H1 (cell line): ENCODE data around the gene THOC6. TPM values are rescaled to one million over a fixed set of nuclear protein-coding genes. Genes with fewer than 3 reads are reported as not detected.

Source experiments
- CTCF ChIA-PET: fragments of 300-600 bp; sonication (Branson Sonifier 250); formaldehyde crosslinking; loops from one replicate; lab custom pipeline; 2021; ENCODE audit not compliant: partially characterized antibody; lab: Charles Lee
- POLR2A ChIA-PET: fragments of 300-600 bp; sonication (Branson Sonifier 250); formaldehyde crosslinking; loops from one replicate; lab custom pipeline; 2021; ENCODE audit warnings: inconsistent platforms; ENCODE audit not compliant: partially characterized antibody; lab: Charles Lee
- DNase-seq, 2 experiments: peaks; one replicate each; pipeline versions ENCODE4 v3.0.0 to v3.0.0-alpha.2; 2010 to 2022; ENCODE audit warnings: low spot score in 2 of 2, low read depth in 1 of 2, mixed read lengths in 1 of 2
- FAIRE-seq: peaks from 2 replicates; lab custom pipeline; 2011; peaks lifted over from hg19 to GRCh38; lab: Jason Lieb, UNC
- H2AFZ ChIP-seq: 2 replicates; pipeline ENCODE4 v1.8.1; 2012; ENCODE audit warnings: low read length, inconsistent platforms
- H2AK5ac ChIP-seq: 2 replicates; pipeline ENCODE4 v1.6.1; 2013; ENCODE audit warnings: low read depth, low read length
- H2BK120ac ChIP-seq: replicated peaks from 2 replicates; pipeline ENCODE3; 2013; ENCODE audit warnings: low read depth, low read length, inconsistent platforms
- H2BK12ac ChIP-seq: 2 replicates; pipeline ENCODE4 v1.6.1; 2013; ENCODE audit warnings: low read depth, low read length
- H2BK15ac ChIP-seq: 2 replicates; pipeline ENCODE4 v1.6.1; 2013; ENCODE audit warnings: low read length
- H2BK20ac ChIP-seq: 2 replicates; pipeline ENCODE4 v1.6.1; 2013; ENCODE audit warnings: low read length
- H2BK5ac ChIP-seq: 2 replicates; pipeline ENCODE4 v1.6.1; 2013; ENCODE audit warnings: low read depth, low read length
- H3K14ac ChIP-seq: 2 replicates; pipeline ENCODE4 v1.6.1; 2013; ENCODE audit warnings: inconsistent platforms; ENCODE audit not compliant: insufficient read length
- H3K18ac ChIP-seq: 2 replicates; pipeline ENCODE4 v1.6.1; 2013; ENCODE audit warnings: low read length; ENCODE audit errors: extremely low read depth
- H3K23ac ChIP-seq: 2 replicates; pipeline ENCODE4 v1.6.1; 2013; ENCODE audit warnings: inconsistent platforms; ENCODE audit not compliant: insufficient read length
- H3K23me2 ChIP-seq: 2 replicates; pipeline ENCODE4 v1.6.1; 2013; ENCODE audit warnings: low read depth, low read length
- H3K27ac ChIP-seq: 2 replicates; pipeline ENCODE4 v1.6.1; 2011; ENCODE audit warnings: low read depth, low read length, inconsistent platforms
- H3K27me3 ChIP-seq, 4 experiments: replicated peaks in 1 of 4; 1 replicate in 1 of 4; 2 replicates in 3 of 4; pipeline versions ENCODE4 v1.6.1 to v1.8.1; 2011 to 2013; ENCODE audit warnings: low read length in 3 of 4, mild to moderate bottlenecking in 3 of 4, inconsistent platforms in 2 of 4, mixed read lengths in 2 of 4, moderate library complexity in 1 of 4; ENCODE audit not compliant: control insufficient read depth in 3 of 4, insufficient read depth in 3 of 4; ENCODE audit errors: extremely low read depth in 1 of 4
- H3K36me3 ChIP-seq, 4 experiments: 2 replicates each; pipeline versions ENCODE4 v1.6.1 to v1.8.1; 2011 to 2013; ENCODE audit warnings: mild to moderate bottlenecking in 4 of 4, low read length in 3 of 4, moderate library complexity in 2 of 4, control low read depth in 1 of 4, inconsistent platforms in 1 of 4; ENCODE audit not compliant: insufficient read depth in 4 of 4, control insufficient read depth in 2 of 4
- H3K4ac ChIP-seq: replicated peaks from 2 replicates; pipeline ENCODE3; 2013; ENCODE audit warnings: low read length, low read depth, mixed read lengths, inconsistent platforms; ENCODE audit not compliant: insufficient read length
- H3K4me1 ChIP-seq, 4 experiments: replicated peaks in 1 of 4; 1 replicate in 1 of 4; 2 replicates in 3 of 4; pipeline versions ENCODE4 v1.6.1 to v1.8.1; 2011 to 2013; ENCODE audit warnings: low read length in 3 of 4, inconsistent platforms in 2 of 4, mixed read lengths in 1 of 4; ENCODE audit not compliant: insufficient read depth in 4 of 4, control insufficient read depth in 3 of 4
- H3K4me2 ChIP-seq, 2 experiments: 2 replicates each; pipeline versions ENCODE4 v1.6.1 to v1.8.1; 2011 to 2013; ENCODE audit warnings: low read depth in 2 of 2, low read length in 2 of 2, control low read depth in 1 of 2, inconsistent platforms in 1 of 2, mild to moderate bottlenecking in 1 of 2; ENCODE audit not compliant: insufficient read depth in 1 of 2
- H3K4me3 ChIP-seq, 4 experiments: fragments of 200-600, 300-600 bp in 1 of 4; sonication (generic), shearing (Covaris generic), sonication (Bioruptor Twin) in 1 of 4; 2 replicates each; pipeline versions ENCODE4 v1.5.1 to v1.8.1; 2011 to 2016; ENCODE audit warnings: low read length in 4 of 4, low read depth in 3 of 4, control low read depth in 2 of 4, inconsistent platforms in 2 of 4, mild to moderate bottlenecking in 2 of 4, mixed read lengths in 1 of 4, moderate library complexity in 1 of 4; ENCODE audit not compliant: insufficient read depth in 2 of 4; ENCODE audit errors: extremely low read depth in 1 of 4
- H3K56ac ChIP-seq: replicated peaks from 2 replicates; pipeline ENCODE3; 2013; ENCODE audit warnings: low read depth, mild to moderate bottlenecking, mixed read lengths, low read length, inconsistent platforms; ENCODE audit not compliant: insufficient read length
- H3K79me1 ChIP-seq: 2 replicates; pipeline ENCODE4 v1.6.1; 2013; ENCODE audit warnings: low read depth, low read length, control low read depth
- H3K79me2 ChIP-seq, 2 experiments: 2 replicates each; pipeline versions ENCODE4 v1.6.1 to v1.8.1; 2012 to 2013; ENCODE audit warnings: low read length in 2 of 2, mild to moderate bottlenecking in 2 of 2, inconsistent platforms in 1 of 2; ENCODE audit not compliant: insufficient read depth in 2 of 2, control insufficient read depth in 1 of 2
- H3K9ac ChIP-seq, 4 experiments: replicated peaks in 1 of 4; 1 replicate in 1 of 4; 2 replicates in 3 of 4; pipeline versions ENCODE4 v1.6.1 to v1.8.1; 2011 to 2013; ENCODE audit warnings: low read depth in 3 of 4, low read length in 3 of 4, control low read depth in 2 of 4, mild to moderate bottlenecking in 2 of 4, moderate library complexity in 2 of 4, inconsistent platforms in 1 of 4; ENCODE audit errors: extremely low read depth in 1 of 4
- H3K9me3 ChIP-seq, 2 experiments: 2 replicates each; pipeline versions ENCODE4 v1.6.1 to v1.8.1; 2012 to 2013; ENCODE audit warnings: mild to moderate bottlenecking in 2 of 2, moderate library complexity in 2 of 2, control low read depth in 1 of 2, inconsistent platforms in 1 of 2, low read depth in 1 of 2, low read length in 1 of 2, mixed read lengths in 1 of 2; ENCODE audit not compliant: insufficient read depth in 2 of 2
- H4K20me1 ChIP-seq, 2 experiments: replicated peaks in 1 of 2; 2 replicates each; pipeline versions ENCODE3 to v1.8.1; 2011 to 2013; ENCODE audit warnings: inconsistent platforms in 2 of 2, low read length in 2 of 2, mild to moderate bottlenecking in 1 of 2; ENCODE audit not compliant: insufficient read depth in 2 of 2, control insufficient read depth in 1 of 2
- H4K5ac ChIP-seq: 2 replicates; pipeline ENCODE4 v1.6.1; 2013; ENCODE audit warnings: low read length, low read depth, mixed read lengths, inconsistent platforms; ENCODE audit not compliant: insufficient read length
- H4K8ac ChIP-seq: 2 replicates; pipeline ENCODE4 v1.8.0; 2013; ENCODE audit warnings: mild to moderate bottlenecking, moderate library complexity, low read length, inconsistent platforms; ENCODE audit not compliant: insufficient read depth; ENCODE audit errors: extremely low read depth
- H4K91ac ChIP-seq: replicated peaks from 2 replicates; pipeline ENCODE3; 2013; ENCODE audit warnings: low read length, mixed read lengths, inconsistent platforms; ENCODE audit not compliant: insufficient read length
- BCL11A ChIP-seq, 2 experiments: IDR thresholded peaks; one replicate each; pipeline ENCODE4 v1.6.1; 2011; ENCODE audit warnings: low read depth in 2 of 2, low read length in 2 of 2, mild to moderate bottlenecking in 2 of 2
- BRCA1 ChIP-seq: IDR thresholded peaks from 2 replicates; pipeline ENCODE4 v1.6.1; 2012; ENCODE audit warnings: low read depth, low read length, improper control_type of control experiment
- GABPA ChIP-seq: IDR thresholded peaks from 2 replicates; pipeline ENCODE4 v1.6.1; 2011; ENCODE audit warnings: mild to moderate bottlenecking, low read length, moderate library complexity, borderline replicate concordance; ENCODE audit not compliant: insufficient read depth
- HDAC2 ChIP-seq, 2 experiments: fragments of 300-600 bp in 1 of 2; sonication (generic) in 1 of 2; IDR thresholded peaks; 2 replicates each; pipeline ENCODE4 v1.6.1; 2011 to 2012; ENCODE audit warnings: low read depth in 2 of 2, low read length in 2 of 2, mild to moderate bottlenecking in 2 of 2, moderate library complexity in 2 of 2, borderline replicate concordance in 1 of 2, inconsistent platforms in 1 of 2
- JUN ChIP-seq: IDR thresholded peaks from 2 replicates; pipeline ENCODE4 v1.6.1; 2011; ENCODE audit warnings: low read depth, mild to moderate bottlenecking, improper control_type of control experiment, low read length
- KDM1A ChIP-seq: fragments of 200-600, 300-600 bp; sonication (generic); IDR thresholded peaks from 2 replicates; pipeline ENCODE4 v1.7.1; 2016; ENCODE audit warnings: mild to moderate bottlenecking, low read length, borderline replicate concordance
- NANOG ChIP-seq: IDR thresholded peaks from 2 replicates; pipeline ENCODE4 v1.6.1; 2011; ENCODE audit warnings: low read length, low read depth, mild to moderate bottlenecking, inconsistent platforms; ENCODE audit not compliant: insufficient read depth, poor library complexity, severe bottlenecking
- POLR2AphosphoS5 ChIP-seq: IDR thresholded peaks from 2 replicates; pipeline ENCODE4 v1.6.1; 2011; ENCODE audit warnings: low read depth, low read length
- SAP30 ChIP-seq: fragments of 300-600 bp; sonication (generic); IDR thresholded peaks from 2 replicates; pipeline ENCODE4 v1.7.1; 2012; ENCODE audit warnings: low read length, moderate library complexity, mild to moderate bottlenecking, inconsistent platforms; ENCODE audit not compliant: insufficient read depth, insufficient replicate concordance
- SUZ12 ChIP-seq: fragments of 200-600 bp; sonication (generic); IDR thresholded peaks from 2 replicates; pipeline ENCODE4 v1.6.1; 2012; ENCODE audit warnings: mild to moderate bottlenecking, inconsistent platforms, low read length, moderate library complexity, mixed read lengths
- TCF12 ChIP-seq: IDR thresholded peaks from 2 replicates; pipeline ENCODE4 v1.6.1; 2011; ENCODE audit warnings: low read depth, mild to moderate bottlenecking, low read length
- WGBS, 2 experiments: shearing (Covaris generic) in 1 of 2; methylation state at CpG; one replicate each; pipeline versions ENCODE4 v1.1.6 to v1.1.7; 2013 to 2015; ENCODE audit warnings: low lambda C conversion rate in 2 of 2, mixed read lengths in 2 of 2, inconsistent platforms in 1 of 2, low coverage in 1 of 2, missing lambda C conversion rate in 1 of 2; ENCODE audit not compliant: insufficient replicate concordance in 2 of 2, insufficient coverage in 1 of 2, insufficient read length in 1 of 2; ENCODE audit errors: extremely low coverage in 1 of 2, missing lambda C conversion rate in 1 of 2; 5-methylcytosine and 5-hydroxymethylcytosine counted together
- polyA plus RNA-seq, 7 experiments: library from polyadenylated mRNA; depleted of rRNA in 3 of 7; stranded (reverse) in 5 of 7; unstranded in 2 of 7; fragments of >200 nt in 5 of 7; fragments of 200-250 nt in 2 of 7; gene quantifications; 1 replicate in 5 of 7; 2 replicates in 1 of 7; 4 replicates in 1 of 7; pipeline versions ENCODE4 v1.2.1 to v1.2.3, GENCODE V29; 2011 to 2013; ENCODE audit warnings: missing spikeins in 2 of 7, mixed read lengths in 2 of 7
- total RNA-seq: library from RNA; stranded (reverse); fragmentation: NEBNext Ultra II Directional; extraction: Animal tissue kit (Norgen Biotek cat#: 25700); gene quantifications from 2 replicates; pipeline ENCODE4 v1.2.1, GENCODE V29; 2021

The THOC6 gene
- total and polyA plus RNA-seq, 2 of the 8 experiments (the other 6 are each of a cell fraction or from before 2014, with no cell fraction given) = 78.5 to 111 TPM

DNA sequence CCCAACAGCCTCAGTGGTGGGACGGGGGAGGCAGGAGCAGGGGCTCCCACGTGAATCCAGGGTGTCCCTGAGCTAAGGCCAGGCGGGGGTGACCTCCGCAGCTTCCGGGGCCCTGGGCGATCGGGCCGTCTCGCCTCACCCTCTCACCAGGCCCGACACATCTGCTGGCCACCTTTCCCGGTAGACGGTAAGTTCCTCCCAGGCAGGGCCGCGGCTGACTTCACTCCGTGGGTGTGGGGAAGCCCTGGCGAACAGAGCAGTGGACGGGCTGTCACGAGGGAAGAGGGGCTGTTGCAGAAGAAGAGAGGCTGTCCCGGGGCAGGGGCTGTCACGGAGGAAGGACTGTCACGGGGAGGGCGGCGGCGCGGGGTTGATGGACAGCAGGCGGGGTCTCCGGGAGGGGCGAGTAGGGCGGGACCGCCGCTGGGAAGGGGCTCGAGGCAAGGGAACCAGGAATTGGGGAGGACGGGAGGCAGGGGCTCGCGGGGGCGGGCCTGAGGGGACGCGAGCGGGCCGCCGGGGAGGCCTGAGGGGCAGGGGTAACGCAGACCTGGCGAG is 44.1 kb upstream of the THOC6 start:
- DNase-seq = no peak
- TF ChIP-seq BRCA1 = no peak
- peak; percentile 79 for TF ChIP-seq SAP30
- no peak for TF ChIP-seq SUZ12
- no peak for TF ChIP-seq BCL11A (IDR thresholded peaks at IDR 0.05; ENCODE audit: low read depth in 2 of 2, low read length in 2 of 2)
- TF ChIP-seq TCF12 = no peak
- TF ChIP-seq JUN = no peak
- no peak for TF ChIP-seq KDM1A
- no peak for TF ChIP-seq GABPA
- TF ChIP-seq HDAC2 (IDR thresholded peaks at IDR 0.05; ENCODE audit: borderline replicate concordance in 1 of 2, low read depth in 2 of 2, low read length in 2 of 2) = peak; percentile 12 to 31; a peak in 1 of 4 replicates
- no peak for TF ChIP-seq POLR2AphosphoS5
- no peak for TF ChIP-seq NANOG

More for the DNA sequence above, 44.1 kb upstream of the THOC6 start:
- Histone ChIP-seq H2AK5ac (no peak overlapping the region), H3K79me1 (peaks cover 8% of the 10 kb centered on the region), H2BK120ac (no peak overlapping the region), H3K9ac (peak overlapping the region in 3 of 4 experiments; percentile 81 to 93 (median 82); a peak in 6 of 7 replicates), H3K4me2 (peak overlapping the region; percentile 38 to 93), H3K23ac (no peak overlapping the region), H3K9me3 (no peaks in the 10 kb centered on the region), H3K14ac (no peak overlapping the region), H2BK20ac (no peak overlapping the region), H3K56ac (peak overlapping the region; percentile 59), H3K4me3 (peak overlapping the region; percentile 68 to 79 (median 73)), H3K27me3 (no peaks in the 10 kb centered on the region; a peak in 1 of 7 replicates), H3K4ac (peak overlapping the region; percentile 69), H3K18ac (0 out of 2 replicates have a peak overlapping the region, but pooled peaks have one; percentile 60), H3K4me1 (peaks cover 3 to 23% (median 14%) of the 10 kb centered on the region in 4 experiments), H2BK5ac (peak overlapping the region; percentile 71; the same call in 1 of the 2 replicates), H2AFZ (no peak overlapping the region), H4K91ac (no peak overlapping the region), H3K23me2 (peaks cover 12% of the 10 kb centered on the region; the same call in 1 of the 2 replicates), H4K8ac (peak overlapping the region; percentile 98; the same call in 1 of the 2 replicates), H2BK12ac (no peak overlapping the region), H3K36me3 (peaks cover 7 to 22% (median 17%) of the 10 kb centered on the region in 4 experiments; a peak in 6 of 8 replicates), H3K27ac (peak overlapping the region; percentile 91; the same call in 1 of the 2 replicates), H3K79me2 (peaks cover 0 to 8% of the 10 kb centered on the region in 2 experiments; a peak in 2 of 4 replicates), H4K5ac (peak overlapping the region; percentile 97), H4K20me1 (peaks cover 13 to 27% of the 10 kb centered on the region in 2 experiments), H2BK15ac (peak overlapping the region; percentile 61; the same call in 1 of the 2 replicates)
- FAIRE-seq = no peak
- CTCF ChIA-PET = interaction anchor here (0.9 to 3.7 kb wide), 4 partner anchors 10 to 48 kb away, joined by 3 to 27 read pairs (median 6); partner anchors contain the start of gene CLDN6
- WGBS, 2 experiments = 26% methylated on average over 32 of the region's 43 CpGs; no CpG with 5 or more reads in 1 of the 2 experiments
- POLR2A ChIA-PET = interaction anchor here (1.2 to 25.4 kb wide), 7 partner anchors 10 to 119 kb away, joined by 3 to 455 read pairs (median 22); partner anchors contain the start of genes CLDN6, HCFC1R1, KREMEN2 and PAQR4
